T-cell (primary cell): Measurements from ENCODE around the gene DNASE1L2. TPM values are rescaled to one million over a fixed set of nuclear protein-coding genes. Genes with fewer than 3 reads are reported as not detected.

Source experiments
- ATAC-seq, 4 experiments: fragments of 200-7000 bp in 3 of 4; fragments of 150-1000 bp in 1 of 4; cut with Tn5 transposase; replicated peaks in 1 of 4; 1 replicate in 3 of 4; 2 replicates in 1 of 4; pipeline ENCODE4 v1.10.0; 2021; ENCODE audit warnings: moderate library complexity in 3 of 4, mild to moderate bottlenecking in 2 of 4, moderate number of reproducible peaks in 1 of 4
- CTCF ChIA-PET, 2 donors: fragments of 300-600 bp; sonication (Branson Sonifier 250); formaldehyde crosslinking; loops; one replicate each; lab custom pipeline; 2022; ENCODE audit warnings: antibody characterized with exemption in 2 of 2; lab: Charles Lee
- POLR2A ChIA-PET, 2 donors: fragments of 300-600 bp; sonication (Branson Sonifier 250); formaldehyde crosslinking; loops; one replicate each; lab custom pipeline; 2022; ENCODE audit warnings: antibody characterized with exemption in 2 of 2; lab: Charles Lee
- DNase-seq, 35 experiments: peaks; one replicate each; pipeline versions ENCODE4 v3.0.0 to v3.0.0-alpha.2; 2013 to 2023
- H3K27ac ChIP-seq: one replicate; pipeline ENCODE4 v1.5.1; 2013; ENCODE audit warnings: low read length
- H3K27me3 ChIP-seq, 2 experiments: replicated peaks in 1 of 2; 1 replicate in 1 of 2; 2 replicates in 1 of 2; pipeline versions ENCODE4 v1.6.1 to v1.7.0; 2013; ENCODE audit warnings: low read length in 1 of 2, mixed read lengths in 1 of 2; ENCODE audit not compliant: control insufficient read depth in 2 of 2, insufficient read depth in 2 of 2; ENCODE audit errors: extremely low read depth in 1 of 2
- H3K36me3 ChIP-seq, 2 donors: 1 replicate in 1 of 2; 2 replicates in 1 of 2; pipeline versions ENCODE4 v1.6.1 to v1.7.0; 2013; ENCODE audit warnings: low read length in 1 of 2; ENCODE audit not compliant: control insufficient read depth in 2 of 2, insufficient read depth in 1 of 2; ENCODE audit errors: extremely low read depth in 1 of 2
- H3K4me1 ChIP-seq, 2 experiments: 1 replicate in 1 of 2; 2 replicates in 1 of 2; pipeline versions ENCODE4 v1.6.1 to v1.7.0; 2013; ENCODE audit warnings: low read length in 2 of 2, mixed read lengths in 1 of 2; ENCODE audit not compliant: insufficient read depth in 2 of 2, control insufficient read depth in 1 of 2; ENCODE audit errors: extremely low read depth in 1 of 2
- H3K4me3 ChIP-seq, 2 donors: 1 replicate in 1 of 2; 2 replicates in 1 of 2; pipeline versions ENCODE4 v1.5.1 to v1.7.0; 2013; ENCODE audit warnings: mild to moderate bottlenecking in 2 of 2, low read length in 1 of 2, moderate library complexity in 1 of 2; ENCODE audit not compliant: control insufficient read depth in 1 of 2; ENCODE audit errors: extremely low read depth in 1 of 2
- H3K9me3 ChIP-seq: 2 replicates; pipeline ENCODE4 v1.7.0; 2013
- H3K27ac Mint-ChIP-seq, 2 donors: one replicate each; pipeline ENCODE4 v1.8.0; 2020 to 2021; ENCODE audit warnings: mild to moderate bottlenecking in 2 of 2, mixed read lengths in 2 of 2
- H3K27me3 Mint-ChIP-seq, 2 donors: one replicate each; pipeline ENCODE4 v1.8.0; 2021 to 2022; ENCODE audit warnings: mixed read lengths in 2 of 2
- H3K36me3 Mint-ChIP-seq: one replicate; pipeline ENCODE4 v1.8.0; 2021; ENCODE audit warnings: mixed read lengths
- H3K4me1 Mint-ChIP-seq, 3 donors: one replicate each; pipeline ENCODE4 v1.8.0; 2020 to 2022; ENCODE audit warnings: mixed read lengths in 3 of 3, mild to moderate bottlenecking in 1 of 3
- H3K4me3 Mint-ChIP-seq, 3 donors: one replicate each; pipeline ENCODE4 v1.8.0; 2020 to 2022; ENCODE audit warnings: mild to moderate bottlenecking in 3 of 3, mixed read lengths in 3 of 3, moderate library complexity in 3 of 3
- H3K9me3 Mint-ChIP-seq, 3 donors: one replicate each; pipeline ENCODE4 v1.8.0; 2020 to 2022; ENCODE audit warnings: mixed read lengths in 3 of 3
- WGBS: methylation state at CpG from one replicate; pipeline ENCODE4 v1.1.5; 2013; ENCODE audit warnings: missing lambda C conversion rate; ENCODE audit not compliant: insufficient coverage; 5-methylcytosine and 5-hydroxymethylcytosine counted together
- total RNA-seq, 35 experiments: library from RNA in 6 of 35; stranded (reverse) in 6 of 35; fragments of 120-200 nt in 1 of 35; gene quantifications; one replicate each; pipeline versions ENCODE4 v1.2.1 to v1.2.4 and lab custom pipeline; 2013 to 2026

The DNASE1L2 gene
- total RNA-seq, 5 donors from 2014 or later (not counting 1 experiment from before 2014, with no cell fraction given), result 0.63 to 3.3 (median 1.9) TPM

GRCh38 chr16:2190659-2191445 is 45.4 kb upstream of the DNASE1L2 start:
- Histone ChIP-seq H3K4me1 (peaks cover 0 to 10% of the 10 kb centered on the region in 2 experiments), H3K27me3 (peaks cover 0 to 30% of the 10 kb centered on the region in 2 experiments), H3K4me3 (no peak overlapping the region), H3K9me3 (no peaks in the 10 kb centered on the region), H3K27ac (no peak overlapping the region), H3K36me3 (no peaks in the 10 kb centered on the region)
- peaks cover 5 to 9% of the 10 kb centered on the region in 2 donors for H3K27me3 Mint-ChIP-seq
- no peaks in the 10 kb centered on the region for H3K36me3 Mint-ChIP-seq
- H3K4me3 Mint-ChIP-seq, result no peak overlapping the region
- no peak for DNase-seq
- ATAC-seq, result no peak
- H3K27ac Mint-ChIP-seq, result no peak overlapping the region
- H3K9me3 Mint-ChIP-seq, result no peaks in the 10 kb centered on the region
- CTCF ChIA-PET, result no interaction called here
- H3K4me1 Mint-ChIP-seq, result peaks cover 0 to 8% (median 4%) of the 10 kb centered on the region in 3 donors
- WGBS, result 81% methylated on average over 20 of the region's 25 CpGs
- POLR2A ChIA-PET, result interaction anchor here in 1 of 2 donors (0.7 kb wide), 1 partner anchor 250 kb away, joined by 5 read pairs; no protein-coding TSS in a partner anchor

- no peaks in the 10 kb centered on the region for H3K9me3 Mint-ChIP-seq
- H3K4me3 Mint-ChIP-seq, result no peak overlapping the region
- CTCF ChIA-PET, result no interaction called here
- peaks cover 0 to 12% of the 10 kb centered on the region in 2 experiments for H3K4me1 ChIP-seq
- ATAC-seq (no peak), DNase-seq (no peak)
- WGBS, result 87% methylated on average over 11 of the region's 11 CpGs
- no peak overlapping the region for H3K27ac Mint-ChIP-seq
- H3K27me3 Mint-ChIP-seq, result peaks cover 5 to 9% of the 10 kb centered on the region in 2 donors
- no peak overlapping the region for H3K4me3 ChIP-seq
- H3K27ac ChIP-seq, result no peak overlapping the region
- H3K36me3 ChIP-seq, result no peaks in the 10 kb centered on the region
- POLR2A ChIA-PET, result no interaction called here
- H3K9me3 ChIP-seq, result no peaks in the 10 kb centered on the region
- no peaks in the 10 kb centered on the region for H3K36me3 Mint-ChIP-seq
- H3K27me3 ChIP-seq, result peaks cover 0 to 31% of the 10 kb centered on the region in 2 experiments
- H3K4me1 Mint-ChIP-seq, result peaks cover 0 to 8% (median 4%) of the 10 kb centered on the region in 3 donors
These were observed 44.9 kb upstream of the DNASE1L2 start for GRCh38 chr16:2191446-2191706.

- Mint-ChIP-seq H3K27ac (no peak overlapping the region), H3K36me3 (no peaks in the 10 kb centered on the region), H3K4me1 (peaks cover 0 to 8% (median 4%) of the 10 kb centered on the region in 3 donors), H3K27me3 (peaks cover 11 to 29% of the 10 kb centered on the region in 2 donors), H3K4me3 (peak overlapping the region in 1 of 3 donors; percentile 61), H3K9me3 (no peaks in the 10 kb centered on the region)
- no peaks in the 10 kb centered on the region for H3K9me3 ChIP-seq
- H3K4me3 ChIP-seq, result no peak overlapping the region
- no peaks in the 10 kb centered on the region for H3K36me3 ChIP-seq
- peaks cover 3 to 50% of the 10 kb centered on the region in 2 experiments for H3K27me3 ChIP-seq
- CTCF ChIA-PET, result interaction anchor here in 1 of 2 donors (0.9 to 1.1 kb wide), 2 partner anchors 64 to 307 kb away, joined by 3 to 5 read pairs; no protein-coding TSS in a partner anchor
- peak in 1 of 35 experiments; percentile 22 for DNase-seq
- ATAC-seq, result peak in 1 of 4 experiments; percentile 11
- POLR2A ChIA-PET, result interaction anchor here in 1 of 2 donors (1.1 kb wide), 1 partner anchor 307 kb away, joined by 3 read pairs; no protein-coding TSS in a partner anchor
- H3K27ac ChIP-seq, result no peak overlapping the region
- WGBS, result 54% methylated on average over 4 of the region's 16 CpGs
- H3K4me1 ChIP-seq, result peaks cover 0 to 18% of the 10 kb centered on the region in 2 experiments
These were observed 41.9 kb upstream of the DNASE1L2 start for GRCh38 chr16:2194166-2194834.

GRCh38 chr16:2194852-2195321 is 41.4 kb upstream of the DNASE1L2 start:
- H3K4me3 ChIP-seq, result no peak overlapping the region
- 40% methylated on average over 5 of the region's 10 CpGs for WGBS
- no peaks in the 10 kb centered on the region for H3K9me3 Mint-ChIP-seq
- no peak overlapping the region for H3K27ac ChIP-seq
- DNase-seq (peak in 30 of 35 experiments; percentile 16 to 78 (median 42)), ATAC-seq (peak; percentile 69 to 80 (median 78))
- peaks cover 0 to 18% of the 10 kb centered on the region in 2 experiments for H3K4me1 ChIP-seq
- peak overlapping the region; percentile 7 to 61 (median 43) for H3K4me3 Mint-ChIP-seq
- H3K36me3 Mint-ChIP-seq, result no peaks in the 10 kb centered on the region
- H3K36me3 ChIP-seq, result no peaks in the 10 kb centered on the region
- H3K27ac Mint-ChIP-seq, result no peak overlapping the region
- H3K9me3 ChIP-seq, result no peaks in the 10 kb centered on the region
- H3K4me1 Mint-ChIP-seq, result peaks cover 0 to 8% (median 4%) of the 10 kb centered on the region in 3 donors
- peaks cover 3 to 56% of the 10 kb centered on the region in 2 experiments for H3K27me3 ChIP-seq
- peaks cover 11 to 29% of the 10 kb centered on the region in 2 donors for H3K27me3 Mint-ChIP-seq
- ChIA-PET POLR2A (interaction anchor here in 1 of 2 donors (1.1 kb wide), 1 partner anchor 306 kb away, joined by 3 read pairs; no protein-coding TSS in a partner anchor), CTCF (interaction anchor here in 1 of 2 donors (0.5 to 1.1 kb wide), 3 partner anchors 60 to 306 kb away, joined by 3 to 7 read pairs (median 5); no protein-coding TSS in a partner anchor)

GRCh38 chr16:2195322-2196161 is 40.7 kb upstream of the DNASE1L2 start:
- Mint-ChIP-seq H3K4me3 (peak overlapping the region in 2 of 3 donors; percentile 37 to 61), H3K36me3 (no peaks in the 10 kb centered on the region)

More at GRCh38 chr16:2195322-2196161, 40.7 kb upstream of the DNASE1L2 start:
- 3% methylated on average over 36 of the region's 49 CpGs for WGBS
- ChIA-PET CTCF (interaction anchor here in 1 of 2 donors (0.5 to 1.1 kb wide), 2 partner anchors 59 to 306 kb away, joined by 5 to 7 read pairs; no protein-coding TSS in a partner anchor), POLR2A (interaction anchor here (0.6 to 1.1 kb wide), 2 partner anchors 221 to 306 kb away, joined by 3 read pairs; no protein-coding TSS in a partner anchor)
- no peaks in the 10 kb centered on the region for H3K36me3 ChIP-seq
- no peaks in the 10 kb centered on the region for H3K9me3 ChIP-seq
- H3K27ac ChIP-seq, result no peak overlapping the region
- Mint-ChIP-seq H3K27me3 (peaks cover 11 to 35% of the 10 kb centered on the region in 2 donors), H3K27ac (no peak overlapping the region), H3K4me1 (peaks cover 0 to 8% (median 4%) of the 10 kb centered on the region in 3 donors), H3K9me3 (no peaks in the 10 kb centered on the region)
- peak overlapping the region in 1 of 2 donors; percentile 29 for H3K4me3 ChIP-seq
- H3K27me3 ChIP-seq, result peaks cover 3 to 58% of the 10 kb centered on the region in 2 experiments
- peak; percentile 13 to 39 (median 29) for ATAC-seq
- H3K4me1 ChIP-seq, result peaks cover 0 to 18% of the 10 kb centered on the region in 2 experiments
- DNase-seq, result peak in 2 of 35 experiments; percentile 12 to 19
